ENCODE results near the gene FLRT2. TPM values are rescaled to one million over a fixed set of nuclear protein-coding genes. Genes with fewer than 3 reads are reported as not detected.

The FLRT2 gene
- total RNA-seq, 4 donors from 2014 or later: 2.5 to 13.0 (median 7.9) TPM

DNA sequence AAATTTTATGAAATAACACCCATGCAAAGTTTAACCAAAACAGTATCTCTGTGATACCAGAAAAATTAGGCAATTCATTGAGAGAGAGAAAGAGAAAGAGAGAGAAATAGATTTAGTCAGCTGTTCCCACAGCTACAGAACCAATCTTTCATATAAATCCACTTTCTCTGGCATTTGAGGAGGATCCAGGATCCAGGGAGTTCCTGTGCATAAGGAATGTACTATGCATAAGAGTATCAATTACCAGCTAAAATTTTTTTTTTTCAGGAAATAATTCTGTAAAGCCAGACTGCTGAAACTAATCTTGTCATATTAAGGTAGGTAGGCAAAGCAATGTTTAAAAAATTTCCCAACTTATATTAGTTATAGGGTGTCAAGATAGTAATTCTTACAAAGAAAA is 133.7 kb downstream of the FLRT2 start:
- Histone ChIP-seq H3K4me3 (no peak overlapping the region), H3K4me1 (no peaks in the 10 kb centered on the region), H3K27me3 (no peaks in the 10 kb centered on the region), H3K9me3 (no peaks in the 10 kb centered on the region), H3K36me3 (no peaks in the 10 kb centered on the region), H3K27ac (replicated peaks in 1 of 4) (no peak overlapping the region)
- no peak for TF ChIP-seq EP300 (IDR thresholded peaks at IDR 0.05)
- no peak for TF ChIP-seq POLR2AphosphoS5 (IDR thresholded peaks at IDR 0.05)
- TF ChIP-seq, protein P1, sequence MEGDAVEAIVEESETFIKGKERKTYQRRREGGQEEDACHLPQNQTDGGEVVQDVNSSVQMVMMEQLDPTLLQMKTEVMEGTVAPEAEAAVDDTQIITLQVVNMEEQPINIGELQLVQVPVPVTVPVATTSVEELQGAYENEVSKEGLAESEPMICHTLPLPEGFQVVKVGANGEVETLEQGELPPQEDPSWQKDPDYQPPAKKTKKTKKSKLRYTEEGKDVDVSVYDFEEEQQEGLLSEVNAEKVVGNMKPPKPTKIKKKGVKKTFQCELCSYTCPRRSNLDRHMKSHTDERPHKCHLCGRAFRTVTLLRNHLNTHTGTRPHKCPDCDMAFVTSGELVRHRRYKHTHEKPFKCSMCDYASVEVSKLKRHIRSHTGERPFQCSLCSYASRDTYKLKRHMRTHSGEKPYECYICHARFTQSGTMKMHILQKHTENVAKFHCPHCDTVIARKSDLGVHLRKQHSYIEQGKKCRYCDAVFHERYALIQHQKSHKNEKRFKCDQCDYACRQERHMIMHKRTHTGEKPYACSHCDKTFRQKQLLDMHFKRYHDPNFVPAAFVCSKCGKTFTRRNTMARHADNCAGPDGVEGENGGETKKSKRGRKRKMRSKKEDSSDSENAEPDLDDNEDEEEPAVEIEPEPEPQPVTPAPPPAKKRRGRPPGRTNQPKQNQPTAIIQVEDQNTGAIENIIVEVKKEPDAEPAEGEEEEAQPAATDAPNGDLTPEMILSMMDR (IDR thresholded peaks at IDR 0.05): no peak
- TF ChIP-seq POLR2A (IDR thresholded peaks at IDR 0.05; ENCODE audit: low read depth): no peak
- intact Hi-C loops (cut with DNase I): no loop called here
- no peak for DNase-seq (ENCODE audit: extremely low spot score)

DNA sequence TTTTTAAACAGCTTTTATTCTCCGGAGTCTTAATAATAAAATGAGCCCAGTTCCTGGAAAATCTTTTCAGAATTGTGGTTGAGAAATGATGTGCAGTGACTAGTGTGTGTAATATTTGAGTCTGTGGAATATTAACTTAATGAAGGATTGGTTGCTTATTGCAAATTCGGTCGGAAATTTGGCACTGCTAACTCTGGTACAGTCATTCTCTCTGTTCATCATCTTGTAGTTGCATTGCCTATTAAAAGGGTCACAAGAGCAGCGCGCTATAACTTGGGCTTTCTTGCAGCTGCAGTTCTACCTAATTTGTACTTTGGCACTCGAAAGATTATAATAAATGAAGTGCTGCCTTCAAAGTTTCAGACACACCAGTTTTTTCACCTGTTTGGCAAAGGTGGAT is 146.0 kb downstream of the FLRT2 start:
- no peak for DNase-seq (ENCODE audit: extremely low spot score)
- WGBS: 46% methylated on average over 6 of the region's 6 CpGs
- intact Hi-C loops (cut with DNase I): no loop called here
- no peaks in the 10 kb centered on the region for H3K27me3 ChIP-seq
- H3K27ac ChIP-seq (replicated peaks in 1 of 4): no peak overlapping the region
- no peak overlapping the region for H3K4me3 ChIP-seq
- no peaks in the 10 kb centered on the region for H3K36me3 ChIP-seq
- TF ChIP-seq POLR2A (IDR thresholded peaks at IDR 0.05; ENCODE audit: low read depth) (no peak), POLR2AphosphoS5 (IDR thresholded peaks at IDR 0.05) (no peak), EP300 (IDR thresholded peaks at IDR 0.05) (no peak)
- TF ChIP-seq, protein P1 (IDR thresholded peaks at IDR 0.05): no peak
- no peaks in the 10 kb centered on the region for H3K9me3 ChIP-seq
- peaks cover 0 to 12% (median 0%) of the 10 kb centered on the region in 4 donors for H3K4me1 ChIP-seq

DNA sequence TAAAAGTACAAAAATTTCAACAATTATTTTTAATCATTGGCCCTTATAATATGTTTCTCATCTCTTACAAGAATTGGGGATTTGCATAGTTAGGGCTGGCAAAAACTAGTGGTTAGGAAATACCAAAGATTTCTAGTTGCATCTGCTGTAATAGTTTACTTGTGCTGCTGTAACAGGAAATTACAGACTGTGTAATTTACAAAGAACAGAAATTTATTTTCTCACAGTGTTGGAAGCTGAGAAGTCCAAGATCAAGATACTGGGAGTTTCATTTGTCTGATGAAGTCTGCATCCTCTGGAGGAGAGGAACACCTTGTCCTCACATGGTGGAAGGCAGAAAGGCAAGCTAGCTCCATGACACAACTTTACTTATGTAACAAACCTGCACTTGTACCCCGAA is 157.0 kb downstream of the FLRT2 start:
- H3K27ac ChIP-seq (replicated peaks in 1 of 4): no peak overlapping the region
- no peaks in the 10 kb centered on the region for H3K27me3 ChIP-seq
- no peaks in the 10 kb centered on the region for H3K36me3 ChIP-seq
- H3K4me1 ChIP-seq: no peaks in the 10 kb centered on the region
- H3K9me3 ChIP-seq: no peaks in the 10 kb centered on the region
- TF ChIP-seq POLR2AphosphoS5 (IDR thresholded peaks at IDR 0.05) (no peak), POLR2A (IDR thresholded peaks at IDR 0.05; ENCODE audit: low read depth) (no peak), EP300 (IDR thresholded peaks at IDR 0.05) (no peak)
- TF ChIP-seq, protein P1 (IDR thresholded peaks at IDR 0.05): no peak
- intact Hi-C loops (cut with DNase I): no loop called here
- H3K4me3 ChIP-seq: no peak overlapping the region
- no peak for DNase-seq (ENCODE audit: extremely low spot score)
- 28% methylated on average over 1 of the region's 1 CpG for WGBS

DNA sequence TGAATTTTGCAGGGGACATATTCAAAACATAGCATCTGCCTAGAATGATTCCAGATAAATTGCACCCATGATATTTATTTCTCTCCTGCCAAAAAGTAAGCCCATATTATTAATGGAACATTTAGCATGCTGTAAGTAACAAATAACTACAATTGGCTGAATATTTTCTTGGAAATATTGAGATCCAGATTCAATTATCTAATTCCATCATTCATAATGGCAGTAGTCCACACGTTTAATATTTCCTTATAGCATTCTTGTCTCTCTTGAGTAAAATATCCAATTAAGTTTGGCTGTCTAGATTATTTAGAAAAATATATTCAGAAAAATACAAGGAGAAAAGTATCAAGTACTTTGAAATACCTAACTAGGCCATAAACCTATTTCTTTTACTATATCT is 157.5 kb downstream of the FLRT2 start:
- WGBS: 71% methylated on average over 1 of the region's 1 CpG
- TF ChIP-seq POLR2A (IDR thresholded peaks at IDR 0.05; ENCODE audit: low read depth): no peak
- TF ChIP-seq EP300 (IDR thresholded peaks at IDR 0.05): no peak
- TF ChIP-seq, protein P1 (IDR thresholded peaks at IDR 0.05): no peak
- TF ChIP-seq POLR2AphosphoS5 (IDR thresholded peaks at IDR 0.05): no peak
- no peak overlapping the region for H3K27ac ChIP-seq (replicated peaks in 1 of 4)

DNA sequence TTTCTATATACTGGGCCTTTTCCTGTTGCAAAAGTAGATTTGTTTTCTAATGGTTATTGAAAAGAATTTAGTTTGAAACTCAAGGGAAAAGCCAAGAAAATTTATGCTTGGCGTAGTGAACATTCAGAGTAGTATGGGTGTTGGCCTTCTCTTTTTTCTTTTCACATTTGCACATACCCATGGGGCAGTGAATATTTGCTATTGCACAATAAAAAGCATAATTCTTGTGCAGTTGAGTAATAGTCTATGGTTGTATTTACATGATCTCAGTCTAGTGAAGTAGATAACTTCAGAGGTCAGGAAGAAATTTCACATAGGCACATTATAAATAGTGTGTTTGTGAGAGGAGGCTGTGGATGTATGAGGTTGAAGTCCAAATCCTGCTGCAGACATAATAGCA is 158.1 kb downstream of the FLRT2 start:
- H3K27me3 ChIP-seq: no peaks in the 10 kb centered on the region
- WGBS: 77% methylated on average over 1 of the region's 1 CpG
- no peaks in the 10 kb centered on the region for H3K4me1 ChIP-seq
- no peak overlapping the region for H3K27ac ChIP-seq (replicated peaks in 1 of 4)
- intact Hi-C loops (cut with DNase I): no loop called here
- H3K4me3 ChIP-seq: no peak overlapping the region
- H3K36me3 ChIP-seq: no peaks in the 10 kb centered on the region
- TF ChIP-seq, protein P1 (IDR thresholded peaks at IDR 0.05): no peak
- no peak for TF ChIP-seq POLR2A (IDR thresholded peaks at IDR 0.05; ENCODE audit: low read depth)
- no peak for DNase-seq (ENCODE audit: extremely low spot score)
- H3K9me3 ChIP-seq: no peaks in the 10 kb centered on the region

More for the DNA sequence above, 157.5 kb downstream of the FLRT2 start:
- H3K27me3 ChIP-seq: no peaks in the 10 kb centered on the region
- H3K4me3 ChIP-seq: no peak overlapping the region
- H3K4me1 ChIP-seq: no peaks in the 10 kb centered on the region
- H3K9me3 ChIP-seq: no peaks in the 10 kb centered on the region
- no peak for DNase-seq (ENCODE audit: extremely low spot score)
- no peaks in the 10 kb centered on the region for H3K36me3 ChIP-seq
- intact Hi-C loops (cut with DNase I): no loop called here
